ENCODE data around the gene SLC35F1.

DNA sequence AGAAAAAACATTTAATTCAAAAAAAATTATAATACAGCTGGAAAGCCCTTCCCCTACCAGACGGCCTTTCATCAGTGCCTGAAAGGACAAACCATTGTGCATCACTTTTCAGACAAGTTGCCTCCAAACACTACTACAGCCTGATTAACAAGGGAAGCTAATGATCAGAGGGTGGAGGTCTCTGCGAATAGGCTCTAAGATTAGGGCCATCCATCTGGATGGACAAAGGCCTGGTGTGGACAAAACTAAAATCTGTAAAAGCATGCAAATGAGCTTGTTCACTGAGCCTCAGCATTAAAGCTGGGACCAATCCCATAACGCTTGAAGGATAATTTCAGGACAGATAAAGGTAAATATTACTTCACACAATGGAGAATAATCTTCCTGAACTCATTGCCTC lies 412.4 kb downstream of the SLC35F1 start:
- TF ChIP-seq, protein P1, sequence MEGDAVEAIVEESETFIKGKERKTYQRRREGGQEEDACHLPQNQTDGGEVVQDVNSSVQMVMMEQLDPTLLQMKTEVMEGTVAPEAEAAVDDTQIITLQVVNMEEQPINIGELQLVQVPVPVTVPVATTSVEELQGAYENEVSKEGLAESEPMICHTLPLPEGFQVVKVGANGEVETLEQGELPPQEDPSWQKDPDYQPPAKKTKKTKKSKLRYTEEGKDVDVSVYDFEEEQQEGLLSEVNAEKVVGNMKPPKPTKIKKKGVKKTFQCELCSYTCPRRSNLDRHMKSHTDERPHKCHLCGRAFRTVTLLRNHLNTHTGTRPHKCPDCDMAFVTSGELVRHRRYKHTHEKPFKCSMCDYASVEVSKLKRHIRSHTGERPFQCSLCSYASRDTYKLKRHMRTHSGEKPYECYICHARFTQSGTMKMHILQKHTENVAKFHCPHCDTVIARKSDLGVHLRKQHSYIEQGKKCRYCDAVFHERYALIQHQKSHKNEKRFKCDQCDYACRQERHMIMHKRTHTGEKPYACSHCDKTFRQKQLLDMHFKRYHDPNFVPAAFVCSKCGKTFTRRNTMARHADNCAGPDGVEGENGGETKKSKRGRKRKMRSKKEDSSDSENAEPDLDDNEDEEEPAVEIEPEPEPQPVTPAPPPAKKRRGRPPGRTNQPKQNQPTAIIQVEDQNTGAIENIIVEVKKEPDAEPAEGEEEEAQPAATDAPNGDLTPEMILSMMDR (IDR thresholded peaks at IDR 0.05) = no peak
- no peak for TF ChIP-seq EP300 (IDR thresholded peaks at IDR 0.05)
